CD14-positive monocyte (primary cell): ENCODE results near the gene RAD51D. TPM values are rescaled to one million over a fixed set of nuclear protein-coding genes. Genes with fewer than 3 reads are reported as not detected.

Source experiments
- DNase-seq, 3 donors: peaks; one replicate each; pipeline ENCODE4 v3.0.0-alpha.2; 2011 to 2022
- H2AFZ ChIP-seq: 2 replicates; pipeline ENCODE4 v1.6.0; 2012; ENCODE audit warnings: mild to moderate bottlenecking, low read depth, low read length, inconsistent platforms; ENCODE audit not compliant: insufficient read depth, poor library complexity, severe bottlenecking
- H3K27ac ChIP-seq, 2 donors: 1 replicate in 1 of 2; 2 replicates in 1 of 2; pipeline ENCODE4 v1.5.1; 2012 to 2013; ENCODE audit warnings: low read length in 2 of 2, control low read depth in 1 of 2, inconsistent platforms in 1 of 2, low read depth in 1 of 2, mild to moderate bottlenecking in 1 of 2
- H3K27me3 ChIP-seq, 2 donors: one replicate each; pipeline versions ENCODE4 v1.6.0 to v1.6.1; 2011 to 2013; ENCODE audit warnings: low read length in 2 of 2; ENCODE audit not compliant: control insufficient read depth in 2 of 2, insufficient read depth in 2 of 2
- H3K36me3 ChIP-seq, 2 donors: replicated peaks in 1 of 2; 1 replicate in 1 of 2; 2 replicates in 1 of 2; pipeline versions ENCODE4 v1.5.1 to v1.6.1; 2012 to 2013; ENCODE audit warnings: low read length in 2 of 2, control low read depth in 1 of 2, inconsistent platforms in 1 of 2, mild to moderate bottlenecking in 1 of 2; ENCODE audit not compliant: insufficient read depth in 2 of 2, control insufficient read depth in 1 of 2
- H3K4me1 ChIP-seq, 2 donors: 1 replicate in 1 of 2; 2 replicates in 1 of 2; pipeline versions ENCODE4 v1.5.1 to v1.6.1; 2012 to 2013; ENCODE audit warnings: low read length in 2 of 2, control low read depth in 1 of 2, inconsistent platforms in 1 of 2, mild to moderate bottlenecking in 1 of 2, moderate library complexity in 1 of 2; ENCODE audit not compliant: insufficient read depth in 2 of 2, control insufficient read depth in 1 of 2
- H3K4me2 ChIP-seq: replicated peaks from 2 replicates; pipeline ENCODE3; 2012; ENCODE audit warnings: low read length, moderate library complexity, mild to moderate bottlenecking; ENCODE audit not compliant: poor library complexity, severe bottlenecking; ENCODE audit errors: extremely low read depth
- H3K4me3 ChIP-seq, 3 experiments: fragments of 200-600 bp in 1 of 3; sonication (generic) in 1 of 3; replicated peaks in 1 of 3; 1 replicate in 2 of 3; 2 replicates in 1 of 3; pipeline ENCODE4 v1.5.1; 2011 to 2013; ENCODE audit warnings: low read length in 3 of 3, mild to moderate bottlenecking in 3 of 3, control low read depth in 2 of 3, low read depth in 2 of 3, inconsistent platforms in 1 of 3, moderate library complexity in 1 of 3
- H3K79me2 ChIP-seq: 2 replicates; pipeline ENCODE4 v1.6.0; 2012; ENCODE audit warnings: mild to moderate bottlenecking, control low read depth, inconsistent platforms, low read length, moderate library complexity; ENCODE audit not compliant: insufficient read depth
- H3K9ac ChIP-seq: 2 replicates; pipeline ENCODE4 v1.6.0; 2017; ENCODE audit warnings: low read length, mild to moderate bottlenecking; ENCODE audit not compliant: insufficient read depth, poor library complexity, severe bottlenecking
- H3K9me3 ChIP-seq, 2 donors: replicated peaks in 1 of 2; 1 replicate in 1 of 2; 2 replicates in 1 of 2; pipeline versions ENCODE4 v1.5.1 to v1.6.1; 2012 to 2013; ENCODE audit warnings: low read length in 2 of 2, control low read depth in 1 of 2; ENCODE audit not compliant: control insufficient read depth in 1 of 2, insufficient read depth in 1 of 2
- H4K20me1 ChIP-seq: 2 replicates; pipeline ENCODE4 v1.6.0; 2012; ENCODE audit warnings: mild to moderate bottlenecking, low read length, control low read depth, moderate library complexity; ENCODE audit not compliant: insufficient read depth
- H3K27ac Mint-ChIP-seq, 7 donors: one replicate each; pipeline ENCODE4 v1.8.0; 2020; ENCODE audit warnings: mild to moderate bottlenecking in 7 of 7, mixed read lengths in 7 of 7, moderate library complexity in 6 of 7, inconsistent platforms in 2 of 7
- H3K27me3 Mint-ChIP-seq, 3 donors: one replicate each; pipeline ENCODE4 v1.8.0; 2021 to 2022; ENCODE audit warnings: low read depth in 3 of 3, mild to moderate bottlenecking in 3 of 3, mixed read lengths in 3 of 3, moderate library complexity in 3 of 3, inconsistent platforms in 1 of 3
- H3K36me3 Mint-ChIP-seq, 2 donors: one replicate each; pipeline ENCODE4 v1.8.0; 2020; ENCODE audit warnings: mixed read lengths in 2 of 2, inconsistent platforms in 1 of 2, mild to moderate bottlenecking in 1 of 2
- H3K4me1 Mint-ChIP-seq: one replicate; pipeline ENCODE4 v1.8.0; 2020; ENCODE audit warnings: mild to moderate bottlenecking, mixed read lengths
- H3K4me3 Mint-ChIP-seq, 2 donors: one replicate each; pipeline ENCODE4 v1.8.0; 2020; ENCODE audit warnings: mild to moderate bottlenecking in 2 of 2, mixed read lengths in 2 of 2, moderate library complexity in 1 of 2
- H3K9me3 Mint-ChIP-seq, 7 donors: one replicate each; pipeline ENCODE4 v1.8.0; 2020 to 2022; ENCODE audit warnings: mixed read lengths in 7 of 7, mild to moderate bottlenecking in 6 of 7, moderate library complexity in 6 of 7, inconsistent platforms in 2 of 7
- WGBS: methylation state at CpG from one replicate; pipeline ENCODE4 v1.1.5; 2013; ENCODE audit warnings: missing lambda C conversion rate; ENCODE audit not compliant: insufficient coverage; 5-methylcytosine and 5-hydroxymethylcytosine counted together
- intact Hi-C, 2 donors: fragments of 100-400 bp; cut with micrococcal nuclease; formaldehyde crosslinking; loops; one replicate each; pipeline versions ENCODE4 v1.15.0 to v1.15.1; 2023
- polyA plus RNA-seq, 3 donors: library from polyadenylated mRNA; depleted of rRNA in 1 of 3; unstranded in 2 of 3; stranded (reverse) in 1 of 3; fragments of 300-500 nt in 2 of 3; fragments of >200 nt in 1 of 3; fragmentation: Illumina TruSeq in 2 of 3; gene quantifications; 1 replicate in 2 of 3; 2 replicates in 1 of 3; pipeline ENCODE4 v1.2.3, GENCODE V29; 2012 to 2021
- TF ChIP-seq, protein P1 (sequence below): fragments of 200-600 bp; IDR thresholded peaks from one replicate; pipeline ENCODE4 v1.8.0; 2022; ENCODE audit warnings: antibody characterized with exemption, mild to moderate bottlenecking

RAD51D gene
- polyA plus RNA-seq, 3 donors: 4.4 to 6.9 (median 5.8) TPM

DNA sequence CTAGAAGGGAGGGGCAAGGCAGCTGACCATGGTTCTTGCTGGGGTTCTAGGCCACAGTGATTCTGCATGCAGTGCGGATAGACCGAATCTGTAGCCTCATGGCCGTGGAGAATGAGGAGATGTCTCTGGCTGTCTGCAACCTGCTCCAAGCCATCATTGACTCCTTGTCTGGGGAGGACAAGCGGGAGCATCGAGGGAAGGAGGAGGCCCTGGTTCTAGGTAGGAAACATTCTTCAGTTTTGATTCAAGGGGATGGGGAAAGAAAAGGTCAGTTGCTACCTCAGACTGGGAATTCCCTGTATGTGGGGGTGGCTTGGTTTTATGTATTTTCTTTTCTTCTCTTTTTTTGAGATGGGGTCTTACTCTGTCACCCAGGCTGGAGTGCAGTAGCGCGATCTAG is 35.6 kb upstream of the RAD51D start:
- no peak overlapping the region for H3K4me3 ChIP-seq
- Mint-ChIP-seq H3K27me3 (peaks cover 2 to 9% (median 8%) of the 10 kb centered on the region in 3 donors), H3K27ac (peak overlapping the region in 1 of 7 donors; percentile 37), H3K4me1 (peaks cover 4% of the 10 kb centered on the region), H3K9me3 (peaks cover 0 to 3% (median 0%) of the 10 kb centered on the region in 7 donors), H3K36me3 (no peaks in the 10 kb centered on the region), H3K4me3 (no peak overlapping the region)
- H3K4me1 ChIP-seq: no peaks in the 10 kb centered on the region
- WGBS: 90% methylated on average over 3 of the region's 7 CpGs
- H3K9me3 ChIP-seq: no peaks in the 10 kb centered on the region
- H3K4me2 ChIP-seq: no peak overlapping the region
- no peak for DNase-seq
- no peaks in the 10 kb centered on the region for H3K79me2 ChIP-seq
- no peaks in the 10 kb centered on the region for H3K36me3 ChIP-seq
- no peak overlapping the region for H2AFZ ChIP-seq
- H4K20me1 ChIP-seq: no peaks in the 10 kb centered on the region
- no peaks in the 10 kb centered on the region for H3K27me3 ChIP-seq
- intact Hi-C loops: no loop called here
- no peak overlapping the region for H3K27ac ChIP-seq
- TF ChIP-seq, protein P1, sequence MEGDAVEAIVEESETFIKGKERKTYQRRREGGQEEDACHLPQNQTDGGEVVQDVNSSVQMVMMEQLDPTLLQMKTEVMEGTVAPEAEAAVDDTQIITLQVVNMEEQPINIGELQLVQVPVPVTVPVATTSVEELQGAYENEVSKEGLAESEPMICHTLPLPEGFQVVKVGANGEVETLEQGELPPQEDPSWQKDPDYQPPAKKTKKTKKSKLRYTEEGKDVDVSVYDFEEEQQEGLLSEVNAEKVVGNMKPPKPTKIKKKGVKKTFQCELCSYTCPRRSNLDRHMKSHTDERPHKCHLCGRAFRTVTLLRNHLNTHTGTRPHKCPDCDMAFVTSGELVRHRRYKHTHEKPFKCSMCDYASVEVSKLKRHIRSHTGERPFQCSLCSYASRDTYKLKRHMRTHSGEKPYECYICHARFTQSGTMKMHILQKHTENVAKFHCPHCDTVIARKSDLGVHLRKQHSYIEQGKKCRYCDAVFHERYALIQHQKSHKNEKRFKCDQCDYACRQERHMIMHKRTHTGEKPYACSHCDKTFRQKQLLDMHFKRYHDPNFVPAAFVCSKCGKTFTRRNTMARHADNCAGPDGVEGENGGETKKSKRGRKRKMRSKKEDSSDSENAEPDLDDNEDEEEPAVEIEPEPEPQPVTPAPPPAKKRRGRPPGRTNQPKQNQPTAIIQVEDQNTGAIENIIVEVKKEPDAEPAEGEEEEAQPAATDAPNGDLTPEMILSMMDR: no peak
- no peak overlapping the region for H3K9ac ChIP-seq

DNA sequence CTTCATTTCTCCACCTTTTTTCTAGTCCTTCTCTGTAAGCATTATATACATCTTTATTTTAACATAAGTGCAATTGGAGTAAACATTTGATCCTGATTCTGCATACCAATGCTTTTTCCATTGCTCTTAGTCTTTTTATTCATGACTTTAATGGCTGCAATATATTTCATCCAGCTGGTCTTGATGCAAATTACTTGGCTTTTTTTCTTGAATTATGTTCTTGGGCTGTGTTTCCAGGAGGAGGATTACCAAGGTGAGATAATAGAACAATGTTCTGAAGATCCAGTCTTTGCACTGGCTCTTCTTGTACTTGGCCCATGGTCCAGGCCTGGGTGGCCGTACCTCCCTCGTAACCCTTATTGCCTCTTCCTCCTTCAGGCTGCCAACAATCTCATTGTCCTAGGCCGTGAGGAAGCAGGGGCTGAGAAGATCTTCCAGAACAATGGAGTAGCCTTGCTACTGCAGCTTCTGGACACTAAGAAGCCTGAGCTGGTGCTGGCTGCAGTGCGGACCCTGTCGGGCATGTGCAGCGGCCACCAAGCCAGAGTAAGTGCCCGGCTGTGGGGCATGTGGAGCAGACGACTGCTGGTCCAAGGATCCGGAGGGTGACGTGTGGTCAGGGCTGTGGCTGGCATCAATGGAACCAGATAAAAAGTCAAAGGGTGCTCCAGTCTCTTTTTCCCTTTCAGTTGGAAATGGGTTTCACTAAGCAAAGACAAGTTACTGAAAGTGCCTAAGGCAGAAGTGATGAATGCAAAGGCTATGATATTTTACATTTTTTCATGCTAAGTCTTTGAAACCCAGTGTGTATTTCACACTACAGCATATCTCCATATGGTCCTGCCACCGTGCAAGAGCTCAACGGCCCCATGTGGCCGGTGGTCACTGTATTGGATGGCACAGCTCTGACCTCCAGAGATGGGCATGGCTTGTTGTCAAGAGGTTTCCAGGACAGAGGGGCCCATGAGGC is 34.8 kb upstream of the RAD51D start:
- no peaks in the 10 kb centered on the region for H3K36me3 ChIP-seq
- no peaks in the 10 kb centered on the region for H4K20me1 ChIP-seq
- intact Hi-C loops: no loop called here
- H3K4me1 ChIP-seq: no peaks in the 10 kb centered on the region
- no peaks in the 10 kb centered on the region for H3K4me1 Mint-ChIP-seq
- no peaks in the 10 kb centered on the region for H3K36me3 Mint-ChIP-seq
- H3K9me3 Mint-ChIP-seq: peaks cover 0 to 3% (median 0%) of the 10 kb centered on the region in 7 donors
- H3K27ac Mint-ChIP-seq: peak overlapping the region in 1 of 7 donors; percentile 51
- no peak overlapping the region for H3K9ac ChIP-seq
- no peak overlapping the region for H3K27ac ChIP-seq
- no peaks in the 10 kb centered on the region for H3K27me3 ChIP-seq
- no peaks in the 10 kb centered on the region for H3K79me2 ChIP-seq
- H3K4me2 ChIP-seq: no peak overlapping the region
- H2AFZ ChIP-seq: no peak overlapping the region
- no peak for DNase-seq
- TF ChIP-seq, protein P1: no peak
- H3K27me3 Mint-ChIP-seq: peaks cover 2 to 9% (median 8%) of the 10 kb centered on the region in 3 donors
- 96% methylated on average over 10 of the region's 13 CpGs for WGBS
- H3K4me3 ChIP-seq: no peak overlapping the region
- no peaks in the 10 kb centered on the region for H3K9me3 ChIP-seq
- no peak overlapping the region for H3K4me3 Mint-ChIP-seq
